Stimulated activated CD8-positive, alpha-beta memory T cell treated with anti-CD3 and anti-CD28 coated beads, Interleukin-4, amount 100 ng/mL, for 1 hour (primary cell): ENCODE measurements around the gene ENOX1.

Experiments used
- DNase-seq, 2 donors: peaks; one replicate each; pipeline ENCODE4 v3.0.0-alpha.2; 2020; ENCODE audit warnings: low read depth in 2 of 2, low spot score in 1 of 2

Gene ENOX1

DNA sequence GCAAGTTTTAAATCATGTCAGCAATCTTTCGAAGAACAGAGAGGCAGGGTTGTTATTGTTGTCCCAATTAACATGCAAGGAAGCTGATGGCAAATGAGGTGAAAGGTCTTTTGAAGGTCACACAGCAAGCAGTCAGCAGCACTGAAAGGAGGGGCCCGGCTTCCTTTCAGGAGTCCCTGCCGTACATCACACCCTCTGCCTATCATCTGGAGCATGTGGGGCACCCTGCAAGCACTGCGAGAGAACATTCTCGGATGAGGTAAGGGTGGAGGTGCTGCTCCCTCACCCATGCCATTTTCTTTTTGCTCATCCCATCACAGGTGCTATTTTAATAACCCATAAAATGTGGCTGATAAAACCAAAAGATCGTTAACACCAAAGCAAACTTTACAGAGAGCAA is 111.2 kb downstream of the ENOX1 start:
- DNase-seq, result no peak

DNA sequence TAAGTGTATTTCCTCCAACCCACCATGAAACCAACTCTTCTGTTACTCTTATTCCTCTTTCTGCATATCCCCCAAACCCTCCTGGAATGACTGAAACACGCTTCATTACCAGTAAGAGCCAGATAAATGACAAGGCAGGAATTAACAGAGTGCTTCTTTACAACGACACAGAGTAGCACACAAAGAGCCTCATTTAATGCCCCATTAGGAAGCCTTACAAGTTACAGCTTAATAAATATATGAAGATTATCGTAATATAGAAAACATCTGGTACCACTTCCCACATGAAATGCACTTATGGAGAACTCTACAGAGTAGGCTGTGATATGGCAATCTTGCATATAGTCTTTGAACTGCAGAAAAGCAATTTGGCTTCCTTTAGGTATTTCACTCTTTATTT is 116.8 kb downstream of the ENOX1 start:
- no peak for DNase-seq

DNA sequence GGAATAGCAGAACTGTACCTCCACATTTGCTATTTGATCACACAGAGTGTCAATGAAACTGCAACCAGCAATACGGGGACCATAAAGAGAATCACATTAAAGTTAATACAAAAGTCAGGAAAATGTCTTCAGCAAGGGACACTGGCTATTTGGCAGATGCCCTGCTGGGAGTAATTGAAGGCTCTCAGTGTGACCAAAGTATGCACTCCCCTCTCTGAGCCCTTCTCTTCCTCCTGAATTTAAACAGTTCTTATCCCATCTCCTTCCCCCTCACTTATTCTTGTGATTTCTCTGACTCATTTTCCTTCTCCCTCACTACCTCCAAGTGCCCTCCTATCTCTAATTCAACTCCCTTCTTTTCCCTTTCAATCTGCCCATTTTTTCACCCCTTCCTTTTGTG is 117.7 kb downstream of the ENOX1 start:
- no peak for DNase-seq

- no peak for DNase-seq
Observed at GRCh38 chr13:43666403-43666802, 120.4 kb downstream of the ENOX1 start.

DNA sequence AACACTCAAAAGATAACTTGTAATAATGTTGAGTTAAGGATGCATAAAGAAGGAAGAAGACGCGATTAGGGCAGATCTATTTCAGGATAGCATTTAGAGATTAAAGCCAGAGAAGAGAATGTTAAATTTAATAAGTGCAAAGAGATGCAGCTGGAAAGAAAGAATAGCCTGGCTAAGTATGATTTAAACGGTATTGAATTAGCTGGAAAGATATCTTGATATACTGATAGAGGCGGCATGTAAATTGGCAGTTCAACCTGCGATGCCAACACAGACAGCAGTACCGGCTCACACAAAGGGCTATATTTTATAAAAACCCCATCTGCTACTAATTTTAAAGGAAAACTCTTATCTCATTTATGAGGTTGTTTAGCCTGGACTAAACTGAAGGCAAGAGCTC is 121.4 kb downstream of the ENOX1 start:
- DNase-seq, result no peak

- no peak for DNase-seq
Observed at GRCh38 chr13:43664700-43665191, 122.0 kb downstream of the ENOX1 start.

GRCh38 chr13:43663474-43664090 is 123.2 kb downstream of the ENOX1 start:
- DNase-seq, result no peak

DNA sequence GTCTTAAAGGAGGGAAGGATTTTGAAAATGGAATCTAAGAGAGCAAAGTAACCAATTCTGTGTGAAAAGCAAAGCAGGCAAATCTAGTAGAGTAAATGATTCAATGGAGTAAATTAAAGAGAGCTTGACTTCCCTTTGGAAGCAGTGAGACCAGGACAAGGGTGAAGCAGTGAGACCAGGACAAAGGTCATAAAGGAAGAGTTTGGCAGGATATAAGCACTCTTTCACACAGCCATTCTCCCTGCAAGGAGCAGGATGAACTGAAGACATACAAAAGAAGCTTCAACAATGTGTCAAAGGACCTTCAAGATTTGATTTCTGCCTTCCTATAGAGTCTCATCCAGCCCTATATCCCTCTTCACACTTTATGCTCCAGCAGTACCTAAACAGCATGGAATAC is 123.8 kb downstream of the ENOX1 start:
- no peak for DNase-seq

- DNase-seq, result no peak
Observed at GRCh38 chr13:43661161-43661830, 125.5 kb downstream of the ENOX1 start.

DNA sequence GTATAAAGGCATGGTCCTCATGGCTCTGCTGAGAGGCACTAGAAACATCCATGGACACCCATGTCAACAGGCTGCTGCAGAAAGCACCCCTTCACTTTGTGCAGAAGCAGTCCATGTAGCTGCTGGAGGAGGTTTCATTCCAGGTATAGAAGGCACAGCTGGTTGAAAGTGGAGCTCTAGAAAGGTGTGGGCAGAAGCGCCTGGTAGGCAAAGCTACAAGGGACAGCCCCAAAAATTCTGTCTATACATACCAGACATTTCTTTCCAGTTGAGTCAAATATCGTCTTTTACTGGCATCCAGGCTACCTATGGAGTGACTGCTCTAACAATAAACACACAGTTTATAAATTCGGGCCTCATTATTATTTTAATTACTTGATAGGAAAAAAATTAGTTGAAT is 129.3 kb downstream of the ENOX1 start:
- DNase-seq, result no peak

GRCh38 chr13:43653980-43654379 is 132.8 kb downstream of the ENOX1 start:
- no peak for DNase-seq

GRCh38 chr13:43653395-43653794 is 133.4 kb downstream of the ENOX1 start:
- DNase-seq, result no peak

- DNase-seq, result no peak
Observed at GRCh38 chr13:43652760-43653159, 134.0 kb downstream of the ENOX1 start.

GRCh38 chr13:43650882-43651281 is 135.9 kb downstream of the ENOX1 start:
- no peak for DNase-seq

DNA sequence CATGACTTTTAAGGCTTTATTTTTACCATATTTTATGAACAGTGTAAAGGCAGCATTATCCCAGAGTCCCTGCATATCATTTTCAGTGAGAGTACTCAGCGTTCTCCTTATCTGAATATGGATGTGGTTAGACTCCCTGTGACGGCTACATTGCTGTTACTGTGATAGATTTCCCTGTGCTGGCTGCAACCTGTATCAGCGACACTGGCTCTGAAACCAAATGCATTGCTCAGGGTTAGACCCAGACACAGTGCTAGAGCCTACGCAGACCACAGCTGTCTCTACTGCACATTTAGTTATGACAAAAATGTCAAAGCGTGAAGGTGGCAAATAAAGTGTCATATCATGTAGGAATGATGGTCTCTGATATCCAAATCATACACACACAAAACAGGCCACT is 138.0 kb downstream of the ENOX1 start:
- DNase-seq, result no peak

DNA sequence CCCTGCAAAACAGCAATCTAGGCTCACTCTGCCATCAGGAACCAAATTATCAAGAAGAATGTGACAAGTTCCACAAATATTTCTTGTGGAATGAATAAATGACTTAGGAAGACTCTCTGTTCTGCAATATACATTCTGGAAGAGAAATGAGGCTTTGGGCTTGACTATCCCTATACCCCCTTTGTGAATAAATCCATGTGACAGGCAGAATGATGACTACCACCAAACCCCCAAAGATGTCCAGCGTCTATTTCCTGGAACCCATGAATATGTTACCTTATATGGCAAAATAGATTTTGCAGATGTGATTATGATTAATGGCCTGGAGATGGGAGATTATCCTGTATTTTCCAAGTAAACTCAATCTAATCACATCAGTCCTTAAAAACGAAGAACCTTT is 139.3 kb downstream of the ENOX1 start:
- DNase-seq, result no peak

DNA sequence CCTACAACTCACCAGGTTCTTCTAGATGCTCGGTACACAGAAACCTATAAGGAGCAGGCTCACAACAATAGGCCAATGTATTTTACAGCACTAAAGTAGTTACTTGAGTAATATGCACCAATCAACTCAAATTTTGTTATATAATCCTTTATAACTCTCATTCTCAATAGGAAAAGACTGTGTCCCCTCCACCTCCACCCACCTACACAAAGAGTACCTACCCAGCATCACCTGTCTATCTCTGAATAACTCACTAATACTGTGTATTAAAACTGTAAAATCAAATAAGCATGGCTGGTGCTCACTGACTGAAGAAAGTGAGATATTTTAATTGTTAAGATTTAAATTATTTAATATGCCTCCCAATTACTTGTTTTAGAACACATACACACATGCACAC is 146.3 kb downstream of the ENOX1 start:
- no peak for DNase-seq

GRCh38 chr13:43631106-43631505 is 155.7 kb downstream of the ENOX1 start:
- DNase-seq, result no peak

- no peak for DNase-seq
Observed at GRCh38 chr13:43629691-43630480, 156.9 kb downstream of the ENOX1 start.

DNA sequence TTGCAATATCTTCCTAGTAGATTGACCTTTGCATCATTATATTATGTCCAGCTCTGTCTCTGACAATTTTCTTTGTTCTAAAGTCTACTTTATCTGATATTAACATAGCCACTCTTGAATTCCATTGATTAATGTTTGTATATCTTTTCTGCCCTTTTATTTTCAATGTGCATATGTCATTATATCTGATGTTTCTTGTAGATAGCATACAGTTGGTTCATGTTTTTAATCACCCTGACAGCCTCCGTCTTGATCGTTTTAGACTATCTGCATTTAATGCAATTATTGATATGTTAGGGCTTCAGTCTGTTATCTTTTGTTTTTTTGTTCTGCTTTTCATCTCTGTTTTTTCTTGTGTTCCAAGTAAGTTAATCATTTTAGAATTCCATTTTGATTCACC is 159.8 kb downstream of the ENOX1 start:
- no peak for DNase-seq

GRCh38 chr13:43614063-43614462 is 172.7 kb downstream of the ENOX1 start:
- DNase-seq, result no peak
